Fibroblast of lung (primary cell): Measurements from ENCODE around the gene PAIP1. TPM values are rescaled to one million over a fixed set of nuclear protein-coding genes. Genes with fewer than 3 reads are reported as not detected.
A peak's percentile ranks its signal among the peaks of the same experiment; 100 is the strongest.

Experiments
- DNase-seq, 2 donors: peaks; one replicate each; pipeline versions ENCODE4 v3.0.0 to v3.0.0-alpha.2; 2010; ENCODE audit warnings: low read depth in 2 of 2
- H2AFZ ChIP-seq: 2 replicates; pipeline ENCODE4 v1.5.1; 2012; ENCODE audit warnings: low read length, control low read depth, inconsistent platforms
- H3K27ac ChIP-seq: 2 replicates; pipeline ENCODE4 v1.5.1; 2011; ENCODE audit warnings: low read length, control low read depth; ENCODE audit not compliant: insufficient read depth
- H3K27me3 ChIP-seq: 2 replicates; pipeline ENCODE4 v1.5.1; 2011; ENCODE audit warnings: mild to moderate bottlenecking, low read length; ENCODE audit not compliant: control insufficient read depth, insufficient read depth
- H3K36me3 ChIP-seq: 2 replicates; pipeline ENCODE4 v1.5.1; 2011; ENCODE audit warnings: low read length; ENCODE audit not compliant: control insufficient read depth, insufficient read depth
- H3K4me1 ChIP-seq: 2 replicates; pipeline ENCODE4 v1.5.1; 2011; ENCODE audit warnings: low read length; ENCODE audit not compliant: control insufficient read depth, insufficient read depth; ENCODE audit errors: extremely low read depth
- H3K4me2 ChIP-seq: 2 replicates; pipeline ENCODE4 v1.5.1; 2011; ENCODE audit warnings: low read length, control low read depth; ENCODE audit not compliant: insufficient read depth; ENCODE audit errors: extremely low read depth
- H3K4me3 ChIP-seq, 4 experiments: fragments of 200-600 bp in 1 of 4; sonication (generic) in 1 of 4; replicated peaks in 1 of 4; 2 replicates each; pipeline ENCODE4 v1.5.1; 2011 to 2016; ENCODE audit warnings: low read length in 4 of 4, low read depth in 3 of 4, mild to moderate bottlenecking in 3 of 4, control low read depth in 2 of 4, inconsistent platforms in 1 of 4, mixed read lengths in 1 of 4; ENCODE audit not compliant: insufficient read depth in 1 of 4; ENCODE audit errors: control extremely low read depth in 1 of 4
- H3K79me2 ChIP-seq: 2 replicates; pipeline ENCODE4 v1.5.1; 2012; ENCODE audit warnings: mild to moderate bottlenecking, low read length, inconsistent platforms; ENCODE audit not compliant: control insufficient read depth, insufficient read depth
- H3K9ac ChIP-seq: 2 replicates; pipeline ENCODE4 v1.5.1; 2011; ENCODE audit warnings: mild to moderate bottlenecking, low read length, control low read depth; ENCODE audit not compliant: insufficient read depth
- H3K9me3 ChIP-seq: 2 replicates; pipeline ENCODE4 v1.5.1; 2012; ENCODE audit warnings: low read depth, low read length; ENCODE audit not compliant: control insufficient read depth, insufficient read depth
- H4K20me1 ChIP-seq: 2 replicates; pipeline ENCODE4 v1.5.1; 2011; ENCODE audit warnings: low read length; ENCODE audit not compliant: control insufficient read depth, insufficient read depth; ENCODE audit errors: extremely low read depth
- EZH2 ChIP-seq: IDR thresholded peaks from 2 replicates; pipeline ENCODE4 v1.5.1; 2012; ENCODE audit warnings: low read length, control low read depth, mild to moderate bottlenecking; ENCODE audit errors: missing control alignments
- polyA plus RNA-seq, 2 donors: library from polyadenylated mRNA; depleted of rRNA in 1 of 2; stranded (reverse) in 1 of 2; unstranded in 1 of 2; fragments of >200 nt; gene quantifications; 2 replicates each; pipeline ENCODE4 v1.2.1, GENCODE V29; 2011 to 2012; ENCODE audit warnings: missing spikeins in 1 of 2
- total RNA-seq: library from RNA; depleted of rRNA; stranded (reverse); fragments of >200 nt; gene quantifications from 2 replicates; pipeline ENCODE4 v1.2.1, GENCODE V29; 2014
- TF ChIP-seq, protein P1 (sequence below), 2 donors: IDR thresholded peaks in 1 of 2; conservative IDR thresholded peaks in 1 of 2; 1 replicate in 1 of 2; 2 replicates in 1 of 2; pipeline ENCODE4 v1.5.1; 2011 to 2012; ENCODE audit warnings: low read length in 2 of 2, control low read depth in 1 of 2, inconsistent platforms in 1 of 2, low read depth in 1 of 2, mild to moderate bottlenecking in 1 of 2

PAIP1 gene
- total and polyA plus RNA-seq, 2 donors (not counting 1 experiment from before 2014, with no cell fraction given): 85.4 to 120 TPM

DNA sequence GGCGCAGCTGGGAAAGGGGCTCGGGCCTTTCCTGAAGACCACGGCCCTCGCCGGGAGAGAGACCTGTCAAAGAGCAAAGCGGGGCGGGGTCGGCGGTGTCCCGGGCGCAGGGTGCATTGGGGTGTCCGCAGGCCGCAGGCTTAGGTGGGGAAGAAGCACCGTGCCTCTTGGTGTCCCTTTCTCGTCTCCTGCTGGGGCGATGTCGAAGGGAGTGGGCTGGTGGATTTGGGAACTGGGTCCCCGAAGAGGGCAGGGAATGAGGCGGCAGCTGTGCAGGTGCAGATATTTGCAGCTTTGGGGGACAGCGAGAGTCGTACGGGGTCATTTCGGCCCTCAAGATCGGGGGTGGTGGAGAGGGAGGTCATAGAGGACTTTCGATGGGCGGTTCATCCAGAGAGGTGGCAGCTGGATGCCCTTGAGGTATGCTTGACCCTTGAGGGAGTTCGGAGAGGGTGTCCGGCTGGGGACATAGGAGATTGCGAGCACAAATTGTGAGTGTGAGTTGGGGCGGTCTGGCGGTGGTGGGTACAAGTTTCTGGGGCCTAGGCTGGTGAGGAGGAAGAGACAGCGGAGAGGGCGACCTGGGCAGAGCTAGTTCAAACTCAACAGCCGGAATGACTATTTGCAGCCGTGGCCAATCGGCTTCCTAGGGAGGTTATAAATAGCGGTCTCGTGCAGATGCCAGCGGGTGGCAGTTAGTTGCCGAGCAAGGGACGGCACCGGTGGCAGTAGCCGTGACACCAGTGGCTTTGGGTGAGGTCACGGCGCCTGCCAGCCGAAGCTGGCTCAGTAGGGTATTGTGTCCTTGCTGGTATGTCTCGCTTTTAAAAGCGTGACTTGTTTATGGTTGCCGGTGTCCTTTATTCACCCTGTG is 46.7 kb upstream of the PAIP1 start:
- Histone ChIP-seq H3K79me2 (peaks cover 30% of the 10 kb centered on the region), H3K9me3 (no peaks in the 10 kb centered on the region), H2AFZ (peak overlapping the region; percentile 92), H3K4me1 (peaks cover 6% of the 10 kb centered on the region), H3K27ac (peak overlapping the region; percentile 89), H3K4me3 (peak overlapping the region; percentile 64 to 90 (median 82)), H4K20me1 (no peaks in the 10 kb centered on the region), H3K27me3 (no peaks in the 10 kb centered on the region), H3K4me2 (peak overlapping the region; percentile 92), H3K9ac (peak overlapping the region; percentile 77), H3K36me3 (no peaks in the 10 kb centered on the region)
- DNase-seq: peak; percentile 34 to 45
- TF ChIP-seq EZH2: no peak
- TF ChIP-seq, protein P1, sequence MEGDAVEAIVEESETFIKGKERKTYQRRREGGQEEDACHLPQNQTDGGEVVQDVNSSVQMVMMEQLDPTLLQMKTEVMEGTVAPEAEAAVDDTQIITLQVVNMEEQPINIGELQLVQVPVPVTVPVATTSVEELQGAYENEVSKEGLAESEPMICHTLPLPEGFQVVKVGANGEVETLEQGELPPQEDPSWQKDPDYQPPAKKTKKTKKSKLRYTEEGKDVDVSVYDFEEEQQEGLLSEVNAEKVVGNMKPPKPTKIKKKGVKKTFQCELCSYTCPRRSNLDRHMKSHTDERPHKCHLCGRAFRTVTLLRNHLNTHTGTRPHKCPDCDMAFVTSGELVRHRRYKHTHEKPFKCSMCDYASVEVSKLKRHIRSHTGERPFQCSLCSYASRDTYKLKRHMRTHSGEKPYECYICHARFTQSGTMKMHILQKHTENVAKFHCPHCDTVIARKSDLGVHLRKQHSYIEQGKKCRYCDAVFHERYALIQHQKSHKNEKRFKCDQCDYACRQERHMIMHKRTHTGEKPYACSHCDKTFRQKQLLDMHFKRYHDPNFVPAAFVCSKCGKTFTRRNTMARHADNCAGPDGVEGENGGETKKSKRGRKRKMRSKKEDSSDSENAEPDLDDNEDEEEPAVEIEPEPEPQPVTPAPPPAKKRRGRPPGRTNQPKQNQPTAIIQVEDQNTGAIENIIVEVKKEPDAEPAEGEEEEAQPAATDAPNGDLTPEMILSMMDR (conservative IDR thresholded peaks at IDR 0.05 in 1 of 2, IDR thresholded peaks at IDR 0.05 in 1 of 2; ENCODE audit: low read depth in 1 of 2, low read length in 2 of 2): no peak

DNA sequence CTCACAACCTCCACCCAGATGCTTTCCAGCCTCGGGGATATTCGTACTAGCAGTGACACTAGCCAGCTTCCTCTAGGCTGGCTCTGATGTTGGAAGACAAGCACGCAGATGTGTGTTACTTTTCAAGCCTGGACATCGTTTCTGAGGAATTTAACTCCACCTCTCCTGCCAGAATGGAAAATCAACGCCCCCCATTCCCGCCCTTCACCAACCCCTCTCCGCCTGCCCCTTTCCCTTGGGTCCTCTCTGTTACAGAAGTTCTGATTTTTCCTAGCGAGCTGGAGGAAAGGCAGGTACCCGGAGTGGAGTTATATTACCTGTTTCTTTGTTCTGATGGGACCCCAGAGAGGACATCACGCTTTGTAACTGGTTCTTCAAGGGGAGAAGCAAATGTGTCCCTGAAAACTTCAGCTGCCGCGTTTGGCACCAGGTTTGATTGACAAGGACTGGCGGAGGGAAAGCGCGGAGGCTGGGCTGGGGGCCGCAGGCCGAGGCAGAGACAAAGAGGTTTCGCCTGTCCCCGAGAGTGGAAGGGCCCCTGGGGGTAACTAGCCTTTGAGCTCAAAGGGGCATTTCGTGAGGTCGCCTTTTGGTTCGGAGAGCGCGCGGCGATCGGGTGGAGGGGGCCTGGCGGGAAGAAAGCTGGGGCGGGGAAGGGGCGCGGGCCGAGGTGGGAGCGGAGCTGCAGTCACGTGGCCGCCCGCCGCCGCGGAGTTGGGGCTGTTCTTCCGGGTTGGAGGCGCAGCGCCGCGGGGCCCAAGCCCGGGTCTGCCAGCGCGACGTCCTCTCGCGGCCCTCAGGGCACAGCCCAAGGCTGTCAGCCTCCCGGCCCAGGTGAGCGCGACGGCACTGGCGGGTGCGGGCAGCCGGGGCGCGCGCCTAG is 45.8 kb upstream of the PAIP1 start, which contains the start of gene NNT:
NNT (plus strand) TSS at position 720 of the 883 bp plus-strand sequence. CDS start 6,016 bp downstream, outside the sequence.
- H3K4me1 ChIP-seq: peaks cover 6% of the 10 kb centered on the region
- no peak for TF ChIP-seq EZH2
- TF ChIP-seq, protein P1 (conservative IDR thresholded peaks at IDR 0.05 in 1 of 2, IDR thresholded peaks at IDR 0.05 in 1 of 2; ENCODE audit: low read depth in 1 of 2, low read length in 2 of 2): no peak
- peak within 1 kb of the TSS; percentile 98 for H3K4me2 ChIP-seq
- peak within 1 kb of the TSS; percentile 89 for H3K27ac ChIP-seq
- no peaks in the 10 kb centered on the region for H4K20me1 ChIP-seq
- peaks cover 30% of the 10 kb centered on the region for H3K79me2 ChIP-seq
- no peaks in the 10 kb centered on the region for H3K9me3 ChIP-seq
- no peaks in the 10 kb centered on the region for H3K27me3 ChIP-seq
- H3K4me3 ChIP-seq: peak within 1 kb of the TSS; percentile 64 to 90 (median 82)
- peak within 1 kb of the TSS; percentile 92 for H2AFZ ChIP-seq
- DNase-seq: peak; percentile 51 to 59
- H3K36me3 ChIP-seq: no peaks in the 10 kb centered on the region
- H3K9ac ChIP-seq: peak within 1 kb of the TSS; percentile 77
